HCEC 1CT (cell line): ENCODE measurements around the gene MGA.
A peak's percentile ranks its signal among the peaks of the same experiment; 100 is the strongest.

Experiments used
- DNase-seq: peaks from one replicate; pipeline ENCODE4 v3.0.0-alpha.2; 2017

The MGA gene

DNA sequence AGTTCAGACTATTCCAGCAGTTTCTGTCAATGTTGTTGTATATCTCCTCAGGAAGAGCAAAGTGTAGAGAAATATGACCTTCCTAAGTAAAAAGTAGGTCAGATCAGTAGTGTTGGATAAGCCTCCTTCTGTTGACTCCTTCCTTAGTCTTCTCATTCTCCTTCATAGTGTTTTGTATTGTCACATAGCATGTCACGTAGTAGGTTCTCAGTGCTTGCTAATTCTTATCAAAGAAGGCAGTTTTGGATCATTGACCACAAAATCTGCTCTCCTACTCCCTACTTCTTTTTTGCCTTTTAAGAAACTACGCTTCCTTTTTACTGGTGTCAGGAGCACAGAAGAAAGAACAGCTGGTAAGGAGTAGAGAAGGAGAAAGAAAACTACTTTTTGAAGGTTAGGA lies 1.0 kb upstream of the MGA start:
- DNase-seq: no peak

GRCh38 chr15:41659855-41660234 lies 360 bp upstream of the MGA start:
- DNase-seq: no peak

DNA sequence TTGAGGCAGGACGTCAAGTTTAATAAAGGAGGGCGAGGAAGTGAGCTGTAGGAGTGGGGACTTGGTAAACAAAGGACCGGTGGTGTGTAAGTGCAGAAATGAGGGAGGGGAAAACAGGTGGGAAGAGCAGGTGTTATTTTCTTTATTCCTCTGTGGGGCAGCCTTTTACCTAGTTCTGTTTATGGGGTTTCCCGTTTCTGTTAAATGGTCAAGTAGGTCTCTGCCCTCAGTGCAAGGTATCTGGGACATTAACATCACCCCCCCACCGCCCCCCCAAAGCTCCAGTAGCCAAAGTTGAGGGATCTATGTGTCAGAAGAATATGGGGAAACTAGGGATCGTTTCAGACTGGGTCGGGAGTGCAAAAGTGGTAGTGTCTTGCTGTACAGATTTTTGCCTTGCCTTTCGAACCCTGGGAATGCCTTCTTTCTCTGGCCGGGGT lies 893 bp downstream of the MGA start:
- no peak for DNase-seq

DNA sequence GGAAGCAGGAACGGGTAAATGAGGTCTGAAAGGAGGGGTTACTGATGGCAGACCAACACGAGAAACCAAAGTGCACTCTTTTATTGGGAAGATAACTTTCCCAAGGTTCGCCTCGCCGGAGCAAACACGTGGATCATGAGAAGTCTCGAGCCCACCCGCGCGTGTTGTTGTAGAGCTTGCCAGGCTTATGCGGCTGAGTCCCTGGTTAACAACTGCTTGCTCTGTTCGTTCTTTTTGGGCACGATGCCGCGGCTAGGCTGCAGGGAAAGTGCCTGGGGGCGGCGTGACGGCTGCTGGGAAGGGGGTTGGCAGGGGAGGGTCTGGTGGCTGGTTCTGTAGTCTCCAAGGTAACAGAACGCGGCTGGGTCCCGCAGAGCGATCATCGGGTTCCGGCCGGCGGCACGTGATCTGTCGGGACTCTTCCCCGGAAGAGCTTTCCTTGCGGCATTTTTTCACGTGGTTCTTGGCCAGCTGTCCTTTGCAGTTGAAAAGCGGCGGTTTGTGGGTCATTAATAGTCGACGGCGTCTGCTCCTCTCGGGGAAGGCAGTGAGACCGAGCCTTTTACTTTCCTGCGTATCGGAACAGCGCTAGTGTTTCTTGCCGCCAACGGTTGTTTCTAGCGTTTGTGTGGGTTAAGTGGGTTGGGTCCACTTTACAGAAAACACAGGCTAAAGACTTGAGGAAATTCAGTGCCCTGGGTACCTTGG lies 1.5 kb downstream of the MGA start:
- DNase-seq: peak; percentile 83

DNA sequence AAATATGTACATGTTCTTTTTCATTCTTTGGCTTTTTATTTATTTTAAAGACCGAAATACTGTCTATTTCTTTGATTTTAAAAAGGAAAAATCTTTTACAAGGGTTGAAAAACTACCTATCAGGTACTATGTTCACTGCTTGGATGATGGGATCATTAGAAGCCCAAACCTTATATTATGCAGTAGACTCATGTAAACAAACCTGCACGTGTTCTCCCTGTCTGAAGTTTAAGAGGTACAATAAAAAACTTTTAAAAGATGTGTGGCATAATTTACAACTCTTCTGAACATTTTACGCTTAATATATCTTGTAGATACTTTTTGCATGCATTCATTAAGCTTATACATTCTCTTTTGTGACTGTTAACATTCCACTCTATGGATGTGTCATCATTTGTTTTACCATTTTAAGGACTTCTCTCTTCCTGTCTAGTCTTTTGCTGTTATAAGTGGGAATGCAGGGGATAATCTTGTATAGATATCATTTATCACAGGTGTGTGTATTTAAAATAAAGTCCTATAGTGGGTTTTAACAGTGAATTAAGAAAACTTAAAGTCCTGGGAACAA lies 6.2 kb downstream of the MGA start:
- peak; percentile 69 for DNase-seq

- no peak for DNase-seq
These were observed 9.5 kb downstream of the MGA start for GRCh38 chr15:41669701-41670100.

- no peak for DNase-seq
These were observed 11.7 kb downstream of the MGA start for GRCh38 chr15:41671656-41672648.

GRCh38 chr15:41675337-41675736 lies 15.1 kb downstream of the MGA start:
- no peak for DNase-seq

DNA sequence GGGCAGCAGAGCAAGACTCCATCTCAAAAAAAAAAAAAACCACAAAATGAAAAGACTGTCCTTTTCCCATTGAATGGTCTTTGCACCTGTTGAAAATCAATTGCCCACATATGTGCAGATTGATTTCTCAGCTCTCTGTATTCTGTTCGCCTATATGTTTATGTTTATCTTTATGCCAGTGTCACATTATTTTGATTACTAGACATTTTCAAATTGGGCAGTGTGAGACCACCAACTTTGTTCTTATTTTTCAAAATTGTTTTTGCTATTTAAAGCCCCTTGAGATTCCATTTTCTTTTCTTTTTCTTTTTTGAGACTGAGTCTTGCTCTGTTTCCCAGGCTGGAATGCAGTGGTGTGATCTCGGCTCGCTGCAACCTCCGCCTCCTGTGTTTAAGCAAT lies 18.5 kb downstream of the MGA start:
- DNase-seq: no peak

- DNase-seq: no peak
These were observed 23.8 kb downstream of the MGA start for GRCh38 chr15:41683955-41684354.

DNA sequence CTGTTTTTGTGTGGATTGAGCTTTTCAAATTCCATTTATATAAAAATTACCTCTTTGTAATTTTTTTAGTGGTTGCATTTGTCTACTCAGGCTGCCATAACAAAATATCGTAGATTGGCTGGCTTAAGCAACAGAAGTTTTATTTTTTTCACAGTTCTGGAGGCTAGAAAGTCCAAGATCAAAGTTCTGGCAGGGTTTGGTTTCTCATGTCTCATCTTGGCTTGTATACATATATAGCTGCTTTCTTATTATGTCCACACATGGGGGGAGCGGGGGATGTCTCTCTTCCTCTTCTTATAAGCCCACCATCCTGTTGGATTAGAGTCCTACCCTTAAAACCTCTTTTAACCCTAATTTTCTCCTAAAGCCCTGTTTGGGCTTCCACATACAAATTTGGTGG lies 28.5 kb downstream of the MGA start:
- no peak for DNase-seq

DNA sequence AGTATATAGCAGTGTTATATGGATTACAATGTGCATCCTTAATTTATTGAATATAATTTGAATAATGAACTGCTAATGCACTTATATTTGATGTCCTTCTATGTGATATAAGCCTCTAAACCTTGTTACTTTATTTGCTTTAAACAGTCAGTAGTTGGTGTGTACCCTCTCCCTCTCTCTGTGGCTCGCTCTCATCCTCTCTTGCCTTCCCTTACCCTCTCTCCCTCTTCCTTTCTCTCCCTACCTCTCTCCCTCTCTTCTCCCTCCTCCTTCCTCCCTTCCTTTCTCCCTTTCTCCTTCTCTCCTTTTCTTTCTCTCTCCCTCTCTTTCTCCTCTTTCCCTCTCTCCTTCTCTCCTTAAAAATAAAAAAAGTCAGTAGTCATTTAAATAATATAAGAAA lies 28.9 kb downstream of the MGA start:
- no peak for DNase-seq

GRCh38 chr15:41689834-41690233 lies 29.6 kb downstream of the MGA start:
- no peak for DNase-seq

DNA sequence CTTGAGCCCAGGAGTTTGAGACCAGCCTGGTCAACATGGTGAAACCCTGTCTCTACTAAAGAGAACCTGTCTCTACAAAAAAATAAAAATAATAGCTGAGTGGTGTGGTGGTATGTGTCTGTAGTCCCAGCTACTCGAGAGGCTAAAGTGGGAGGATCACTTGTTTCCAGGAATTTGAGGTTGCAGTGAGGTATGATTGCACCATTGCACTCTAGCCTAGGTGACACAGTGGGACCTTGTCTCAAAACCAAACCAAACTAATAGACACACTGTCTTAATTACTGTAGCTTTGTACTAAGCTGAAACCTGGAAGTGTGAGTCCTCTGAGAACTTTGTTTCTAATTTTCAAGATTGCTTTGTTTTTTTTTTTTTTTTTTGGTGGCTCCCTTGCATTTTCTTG lies 30.4 kb downstream of the MGA start:
- no peak for DNase-seq

DNA sequence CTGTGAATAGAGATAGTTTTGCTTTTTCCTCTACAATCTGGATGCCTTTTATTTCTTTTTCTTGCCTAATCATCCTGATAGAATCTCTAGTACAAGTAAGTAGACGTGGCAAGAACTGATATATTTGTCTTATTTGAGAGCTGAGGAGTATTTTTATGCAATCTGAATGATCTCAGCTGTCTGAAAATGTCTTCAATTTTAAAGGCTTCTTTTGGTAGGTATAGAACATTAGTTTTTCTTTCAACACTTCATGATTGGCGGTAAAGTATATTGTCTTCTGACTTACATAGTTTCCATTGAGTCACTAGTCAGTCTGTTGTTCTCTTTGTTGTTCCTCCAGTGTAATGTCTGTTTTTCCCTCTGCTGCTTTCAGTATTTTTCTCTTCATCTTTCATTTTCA lies 31.3 kb downstream of the MGA start:
- no peak for DNase-seq

DNA sequence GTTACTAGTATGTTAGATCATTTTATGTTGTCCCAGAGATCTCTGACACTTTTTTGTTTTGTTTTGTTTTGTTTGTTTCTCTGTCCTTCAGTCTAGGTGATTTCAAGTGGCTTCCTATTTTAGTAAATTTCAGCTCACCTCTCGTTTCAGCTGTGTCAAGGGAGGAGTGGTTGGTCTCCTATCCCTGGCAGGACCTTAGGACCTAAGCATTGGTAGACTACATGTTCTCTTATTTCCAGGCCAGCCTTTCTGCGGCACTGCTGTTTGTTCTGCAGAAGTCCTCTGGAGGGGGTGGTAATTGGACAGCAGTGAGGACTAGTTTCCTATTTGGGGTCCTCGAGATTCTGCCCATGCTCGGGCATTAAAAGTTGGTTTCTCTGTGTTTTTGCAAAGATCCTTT lies 31.8 kb downstream of the MGA start:
- no peak for DNase-seq

DNA sequence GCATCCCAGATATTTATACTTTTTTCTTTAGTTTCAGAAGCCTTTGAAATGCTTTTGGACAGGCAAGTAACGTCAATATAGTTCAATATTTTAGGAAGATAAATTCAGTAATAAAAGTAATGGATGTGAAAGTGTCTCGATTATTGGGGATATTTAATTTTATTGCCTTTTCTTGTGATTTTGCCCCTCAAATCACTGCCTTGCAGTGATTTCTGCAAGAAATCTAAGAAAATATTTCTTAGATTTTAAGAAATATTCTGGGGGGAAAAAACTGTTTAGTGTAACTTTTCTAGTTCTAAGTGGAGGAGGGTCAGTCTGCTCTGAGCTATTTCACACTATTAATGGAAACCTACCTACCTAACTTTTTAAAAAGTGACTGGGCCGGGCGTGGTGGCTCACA lies 33.6 kb downstream of the MGA start:
- DNase-seq: no peak

GRCh38 chr15:41695750-41696436 lies 35.7 kb downstream of the MGA start:
- DNase-seq: peak; percentile 68

DNA sequence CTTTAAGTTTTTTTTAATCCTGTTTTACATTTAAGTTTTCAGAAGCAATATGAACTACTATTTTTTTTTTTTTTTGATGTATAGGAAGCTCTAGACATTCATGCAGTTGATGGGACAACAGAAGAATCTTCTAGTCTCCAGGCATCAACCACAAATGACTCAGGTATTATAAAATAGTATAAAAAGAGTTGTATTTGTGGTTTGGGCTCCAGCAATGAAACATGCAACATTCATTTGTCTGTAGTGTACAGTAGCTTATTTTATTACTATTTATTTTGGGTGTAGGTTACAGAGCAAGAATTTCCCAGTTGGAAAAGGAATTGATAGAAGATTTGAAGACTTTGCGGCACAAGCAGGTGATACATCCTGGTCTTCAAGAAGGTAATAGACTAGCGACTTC lies 38.6 kb downstream of the MGA start:
- peak; percentile 30 for DNase-seq

DNA sequence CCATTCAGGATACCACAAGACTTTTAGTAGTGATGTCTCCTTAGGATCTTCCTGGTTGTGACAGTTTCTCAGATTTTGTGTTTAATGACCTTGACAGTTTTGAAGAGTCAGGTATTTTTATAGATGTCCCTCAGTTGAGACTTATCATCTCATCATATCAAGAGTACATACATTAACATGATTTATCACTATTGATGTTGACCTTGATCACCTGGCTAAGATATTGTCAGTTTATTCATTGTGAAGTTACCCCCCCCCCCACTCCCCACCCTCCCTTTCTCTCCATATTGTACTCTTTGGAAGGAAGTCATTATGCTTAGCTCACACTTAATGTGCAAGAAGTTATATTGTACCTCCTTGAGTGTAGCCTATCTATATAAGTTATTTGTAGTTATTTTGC lies 42.9 kb downstream of the MGA start:
- DNase-seq: no peak

DNA sequence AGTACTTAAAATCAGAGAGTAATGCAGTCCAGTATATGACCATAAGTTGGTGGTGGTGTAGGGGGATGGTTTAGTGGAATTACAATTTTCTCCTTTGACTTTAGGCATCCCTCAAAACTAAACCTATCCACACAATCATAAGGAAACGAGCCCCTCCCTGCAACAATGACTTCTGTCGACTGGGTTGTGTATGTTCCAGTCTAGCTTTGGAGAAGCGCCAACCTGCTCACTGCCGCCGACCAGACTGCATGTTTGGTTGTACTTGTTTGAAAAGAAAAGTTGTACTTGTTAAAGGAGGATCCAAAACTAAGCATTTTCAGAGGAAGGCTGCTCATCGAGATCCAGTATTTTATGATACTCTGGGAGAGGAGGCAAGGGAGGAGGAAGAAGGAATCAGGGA lies 52.8 kb downstream of the MGA start:
- no peak for DNase-seq

- no peak for DNase-seq
These were observed 54.1 kb downstream of the MGA start for GRCh38 chr15:41714291-41714690.

DNA sequence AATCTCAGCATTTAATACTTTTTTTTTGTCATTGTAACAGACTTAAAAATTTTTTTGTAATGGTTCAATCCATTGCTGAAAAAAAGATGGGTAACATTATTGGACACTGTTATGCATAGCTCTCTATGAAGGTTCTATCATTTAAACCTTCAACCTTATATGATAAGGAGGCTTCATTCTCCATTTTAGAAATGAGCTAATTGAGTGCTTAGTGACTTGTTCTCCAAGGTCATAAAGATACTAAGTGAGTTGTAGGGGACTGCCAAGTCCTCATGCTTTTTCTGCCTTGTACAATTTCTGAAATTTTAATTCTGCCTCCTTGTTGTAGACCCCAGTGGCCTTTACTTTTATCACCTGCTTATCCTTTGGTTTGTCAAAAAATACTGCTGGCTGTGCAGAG lies 56.7 kb downstream of the MGA start:
- no peak for DNase-seq
